Heart left ventricle (tissue), 16 donors: ENCODE data around the gene LRMDA. TPM values are rescaled to one million over a fixed set of nuclear protein-coding genes. Genes with fewer than 3 reads are reported as not detected.

ENCODE experiments used
- ATAC-seq, 4 donors: fragments of 200-7000 bp; cut with Tn5 transposase; one replicate each; pipeline ENCODE4 v1.9.1; 2020 to 2022; ENCODE audit warnings: moderate library complexity in 4 of 4, mild to moderate bottlenecking in 3 of 4, moderate number of reproducible peaks in 1 of 4
- DNase-seq, 5 donors: peaks; one replicate each; pipeline ENCODE4 v3.0.0-alpha.2; 2020
- H3K27ac ChIP-seq, 12 donors: fragments of 200-600 bp; sonication (generic) in 4 of 12; one replicate each; pipeline versions ENCODE4 v1.5.0 to v1.8.0; 2016 to 2022; ENCODE audit warnings: mild to moderate bottlenecking in 2 of 12
- H3K27me3 ChIP-seq, 9 donors: fragments of 200-600 bp; sonication (generic) in 2 of 9; one replicate each; pipeline versions ENCODE4 v1.5.1 to v1.8.0; 2016 to 2022; ENCODE audit warnings: mild to moderate bottlenecking in 3 of 9
- H3K36me3 ChIP-seq, 9 donors: fragments of 200-600 bp; sonication (generic) in 2 of 9; one replicate each; pipeline versions ENCODE4 v1.5.0 to v1.8.0; 2018 to 2022; ENCODE audit warnings: mild to moderate bottlenecking in 2 of 9
- H3K4me1 ChIP-seq, 12 donors: fragments of 200-600 bp; sonication (generic) in 4 of 12; one replicate each; pipeline versions ENCODE4 v1.5.0 to v1.8.0; 2016 to 2022; ENCODE audit warnings: mild to moderate bottlenecking in 3 of 12
- H3K4me3 ChIP-seq, 12 donors: fragments of 200-600 bp; sonication (generic) in 4 of 12; one replicate each; pipeline versions ENCODE4 v1.5.0 to v1.8.0; 2017 to 2022; ENCODE audit warnings: mild to moderate bottlenecking in 9 of 12, moderate library complexity in 4 of 12
- H3K9me3 ChIP-seq, 12 donors: fragments of 200-600 bp; sonication (generic) in 4 of 12; one replicate each; pipeline versions ENCODE4 v1.5.0 to v1.8.0; 2016 to 2022; ENCODE audit warnings: mild to moderate bottlenecking in 1 of 12
- POLR2A ChIP-seq, 2 donors: fragments of 450-650 bp; IDR thresholded peaks; one replicate each; pipeline ENCODE4 v1.6.1; 2017; ENCODE audit warnings: antibody characterized with exemption in 2 of 2, mild to moderate bottlenecking in 2 of 2, moderate library complexity in 2 of 2
- WGBS, 4 donors: extraction: QIAGEN DNeasy Blood & Tissue Kit in 2 of 4; methylation state at CpG; one replicate each; pipeline versions ENCODE4 v1.1.5 to v1.1.7; 2013 to 2018; 5-methylcytosine and 5-hydroxymethylcytosine counted together
- intact Hi-C, 10 donors: fragments of 100-400 bp; cut with DNase I; formaldehyde crosslinking; loops; one replicate each; pipeline versions ENCODE4 v1.11.1 to v1.14.2; 2022
- polyA plus RNA-seq, 2 donors: library from polyadenylated mRNA; stranded (reverse); fragments of 200-250 nt; gene quantifications; one replicate each; pipeline ENCODE4 v1.2.3, GENCODE V29; 2013
- total RNA-seq, 9 donors: library from RNA; depleted of rRNA in 2 of 9; stranded (reverse); fragments of >200 nt in 2 of 9; fragmentation: NEBNext Ultra II Directional in 3 of 9; extraction: Animal tissue kit (Norgen Biotek cat#: 25700) in 3 of 9; gene quantifications; one replicate each; pipeline versions ENCODE4 v1.1.0 to v1.2.4, GENCODE V29; 2016 to 2023
- TF ChIP-seq, protein P1 (sequence below), 12 donors: fragments of 200-600 bp; sonication (generic) in 4 of 12; IDR thresholded peaks; one replicate each; pipeline versions ENCODE4 v1.5.0 to v1.8.0; 2018 to 2022; ENCODE audit warnings: antibody characterized with exemption in 12 of 12, mild to moderate bottlenecking in 5 of 12
- donor health status: ischemic (EF 13 %, LVEDD 7.1; RV severe dilation, severe dysfunction).
- donor health status: healthy with polysubstance abuse.
- donor health status: DM: no; HTN: yes; CAD: no.
- donor health status: DM: no; HTN: no; CAD: no.
- donor health status: ischemic (EF 25% LVEDD 6.9; RV normal size, moderate dysfunction).
- donor health status: ischemic (EF 25% LVEDD 5.7; RV mildly dilated, moderate dysfunction).
- donor health status: healthy.
- donor health status: DM: yes; HTN: yes; CAD: no.
- donor health status: ischemic (EF 35%, LVEDD 5.7; RV mildly dilated, moderate dysfunction).
- donor health status: nonischemic (EF 11% LVEDD 7.7; RV severe dilation, severe dysfunction).
- donor health status: DM: yes; HTN: yes; CAD: no.
- donor health status: PGD.
- donor health status: ischemic (EF 29% LVEDD 5.4; RV normal size, mild dysfunction).
- donor health status: nonischemic (EF 23%, LVEDD 6.1; RV moderate dilation, normal function).

The LRMDA gene
- total and polyA plus RNA-seq, 11 donors: 2.4 to 34.4 (median 14.9) TPM

DNA sequence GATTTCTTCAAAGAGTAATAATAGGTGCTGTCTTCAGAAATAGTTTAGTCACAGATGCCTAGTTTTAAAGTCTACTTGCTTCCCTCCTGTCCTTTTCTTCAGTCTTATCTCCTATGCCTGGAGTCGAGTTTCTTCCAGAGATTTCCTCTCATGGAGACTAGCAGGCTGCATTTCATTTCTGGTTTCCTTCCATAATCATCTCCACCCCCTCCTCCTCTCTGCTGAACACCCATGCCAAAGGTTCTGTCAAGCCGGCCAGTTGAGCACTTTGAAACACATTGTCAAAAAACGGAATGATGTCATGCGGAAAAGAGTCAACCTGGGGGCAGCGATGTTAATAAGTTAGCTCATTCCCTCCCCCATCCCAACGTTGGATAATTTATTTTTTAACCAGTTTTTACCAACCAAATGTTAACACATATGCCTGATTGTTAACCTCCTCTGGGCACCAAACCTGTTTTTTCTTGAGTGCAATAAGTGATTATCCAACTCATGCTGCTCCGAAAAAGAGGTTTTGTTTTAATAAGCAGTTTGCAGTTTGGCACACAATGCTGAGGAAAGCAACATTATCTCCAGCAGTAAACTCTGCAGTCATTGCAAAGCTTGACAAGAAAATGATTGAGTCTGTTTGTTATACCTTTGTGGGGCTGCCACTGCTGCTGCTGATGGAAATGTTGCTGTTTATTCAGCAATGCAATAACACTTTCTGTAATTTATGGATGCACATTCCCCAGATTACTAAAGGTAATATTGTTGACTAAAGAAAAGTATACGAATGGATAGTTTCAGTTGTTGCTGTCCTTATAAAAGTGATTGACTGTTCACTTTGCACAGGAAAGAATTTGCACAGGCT, 161.6 kb downstream of the LRMDA start:
- DNase-seq (peak in 1 of 5 donors; percentile 32), ATAC-seq (peak in 3 of 4 donors; percentile 45 to 79 (median 62))
- Histone ChIP-seq H3K27ac (peak overlapping the region in 9 of 12 donors; percentile 27 to 67 (median 52)), H3K4me1 (peaks cover 0 to 9% (median 4%) of the 10 kb centered on the region in 12 donors), H3K27me3 (no peaks in the 10 kb centered on the region), H3K4me3 (peak overlapping the region in 11 of 12 donors; percentile 24 to 54 (median 47)), H3K9me3 (no peaks in the 10 kb centered on the region), H3K36me3 (no peaks in the 10 kb centered on the region)
- WGBS, 4 donors: 39 to 51% (median 48%) methylated on average over 8 of the region's 8 CpGs
- TF ChIP-seq, protein P1, sequence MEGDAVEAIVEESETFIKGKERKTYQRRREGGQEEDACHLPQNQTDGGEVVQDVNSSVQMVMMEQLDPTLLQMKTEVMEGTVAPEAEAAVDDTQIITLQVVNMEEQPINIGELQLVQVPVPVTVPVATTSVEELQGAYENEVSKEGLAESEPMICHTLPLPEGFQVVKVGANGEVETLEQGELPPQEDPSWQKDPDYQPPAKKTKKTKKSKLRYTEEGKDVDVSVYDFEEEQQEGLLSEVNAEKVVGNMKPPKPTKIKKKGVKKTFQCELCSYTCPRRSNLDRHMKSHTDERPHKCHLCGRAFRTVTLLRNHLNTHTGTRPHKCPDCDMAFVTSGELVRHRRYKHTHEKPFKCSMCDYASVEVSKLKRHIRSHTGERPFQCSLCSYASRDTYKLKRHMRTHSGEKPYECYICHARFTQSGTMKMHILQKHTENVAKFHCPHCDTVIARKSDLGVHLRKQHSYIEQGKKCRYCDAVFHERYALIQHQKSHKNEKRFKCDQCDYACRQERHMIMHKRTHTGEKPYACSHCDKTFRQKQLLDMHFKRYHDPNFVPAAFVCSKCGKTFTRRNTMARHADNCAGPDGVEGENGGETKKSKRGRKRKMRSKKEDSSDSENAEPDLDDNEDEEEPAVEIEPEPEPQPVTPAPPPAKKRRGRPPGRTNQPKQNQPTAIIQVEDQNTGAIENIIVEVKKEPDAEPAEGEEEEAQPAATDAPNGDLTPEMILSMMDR (IDR thresholded peaks at IDR 0.05): no peak
- TF ChIP-seq POLR2A (IDR thresholded peaks at IDR 0.05): no peak
- intact Hi-C loops: loop anchor here in 3 of 10 donors (5.0 to 10.0 kb wide), 3 partner anchors 186 to 191 kb away; partner anchors contain the start of gene ZNF503 (in 2 of the 3)

DNA sequence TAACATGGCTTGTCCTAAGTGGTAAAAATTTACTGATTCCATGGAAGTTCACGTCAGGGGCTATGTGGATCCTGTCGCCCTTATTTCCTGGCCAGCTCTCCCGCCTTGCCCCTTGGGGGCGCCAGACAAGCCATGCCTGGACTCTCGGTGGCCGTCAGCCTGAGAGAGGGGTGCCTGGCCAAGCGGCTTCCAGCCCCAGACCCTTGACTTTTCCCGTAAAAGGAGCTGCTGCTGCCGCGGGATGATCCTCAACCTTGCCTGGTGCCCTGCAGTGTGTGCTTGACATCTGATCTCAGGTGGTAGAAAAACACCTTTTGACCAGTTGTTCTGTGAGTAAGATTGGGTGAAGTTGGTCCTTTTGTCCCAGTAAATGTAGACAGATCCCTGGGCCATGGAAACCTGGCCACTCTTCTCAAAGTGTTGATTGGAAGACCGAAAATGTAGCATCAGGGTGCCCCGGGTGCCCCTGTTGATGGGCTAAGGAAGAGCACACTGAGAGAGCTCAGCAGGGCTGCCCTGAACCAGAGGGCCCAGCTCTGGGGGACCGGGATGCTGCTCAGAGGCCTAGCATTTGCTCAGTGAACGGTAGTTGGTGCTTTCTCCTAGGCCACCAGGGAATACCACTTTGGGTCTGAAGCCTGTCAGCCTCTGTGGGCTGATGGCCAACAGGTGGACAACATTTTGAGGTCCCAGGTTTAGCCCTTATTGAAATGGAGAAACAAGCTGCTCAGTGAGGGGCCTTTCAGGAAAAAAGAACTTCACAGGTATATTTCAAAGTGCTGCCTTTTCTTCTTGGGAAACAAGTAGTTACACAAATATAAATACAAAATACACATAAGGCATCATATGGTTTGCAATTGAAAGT, 162.5 kb downstream of the LRMDA start:
- H3K4me1 ChIP-seq: peaks cover 0 to 9% (median 2%) of the 10 kb centered on the region in 12 donors
- TF ChIP-seq, protein P1 (IDR thresholded peaks at IDR 0.05): peak in 2 of 12 donors; percentile 19 to 23
- TF ChIP-seq POLR2A (IDR thresholded peaks at IDR 0.05): no peak
- no peak overlapping the region for H3K27ac ChIP-seq
- intact Hi-C loops: loop anchor here in 3 of 10 donors (5.0 to 10.0 kb wide), 3 partner anchors 187 to 192 kb away; partner anchors contain the start of gene ZNF503 (in 2 of the 3)
- 76 to 87% (median 82%) methylated on average over 11 to 14 of the region's 14 CpGs for WGBS, 4 donors
- no peak overlapping the region for H3K4me3 ChIP-seq
- H3K27me3 ChIP-seq: no peaks in the 10 kb centered on the region
- DNase-seq: no peak
- ATAC-seq: no peak
- H3K36me3 ChIP-seq: no peaks in the 10 kb centered on the region
- no peaks in the 10 kb centered on the region for H3K9me3 ChIP-seq

DNA sequence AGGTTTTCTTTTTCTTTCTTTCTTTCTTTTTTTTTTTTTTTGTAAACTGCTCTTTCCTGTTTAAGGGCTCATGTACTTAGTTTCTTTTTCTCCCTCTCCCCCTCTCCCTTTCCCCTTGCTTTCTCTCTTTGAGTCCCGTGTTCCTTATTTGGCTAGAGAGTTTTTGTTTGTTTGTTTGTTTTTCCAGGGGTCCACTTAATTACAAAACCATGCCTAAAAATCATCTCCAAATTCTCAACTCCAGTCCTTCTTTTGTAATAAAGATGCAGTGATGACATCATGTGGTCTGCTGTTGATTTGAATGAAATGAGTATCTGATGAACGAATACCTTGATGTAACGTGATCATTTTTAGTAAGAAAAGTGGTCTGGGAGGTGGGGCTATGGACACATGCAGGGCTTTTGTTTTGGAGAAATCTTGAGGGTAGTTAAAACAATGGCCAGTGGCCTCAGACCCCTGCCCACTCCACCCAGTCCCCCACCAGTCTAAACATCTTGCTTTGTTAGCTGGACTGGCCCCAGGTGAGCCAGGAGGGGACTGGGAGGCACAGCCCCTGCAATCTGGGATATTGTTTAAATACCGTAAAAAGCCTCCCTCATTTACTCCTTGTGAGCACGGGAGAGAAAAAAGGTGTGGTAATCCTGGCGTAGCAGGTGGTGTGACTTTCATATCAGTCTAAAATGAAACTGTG, 165.7 kb downstream of the LRMDA start:
- no peaks in the 10 kb centered on the region for H3K36me3 ChIP-seq
- ATAC-seq (no peak), DNase-seq (no peak)
- no peak overlapping the region for H3K4me3 ChIP-seq
- WGBS, 4 donors: 73 to 87% (median 82%) methylated on average over 6 of the region's 6 CpGs
- TF ChIP-seq, protein P1 (IDR thresholded peaks at IDR 0.05): no peak
- no peak for TF ChIP-seq POLR2A (IDR thresholded peaks at IDR 0.05)
- H3K9me3 ChIP-seq: no peaks in the 10 kb centered on the region
- no peaks in the 10 kb centered on the region for H3K27me3 ChIP-seq
- H3K27ac ChIP-seq: no peak overlapping the region
- intact Hi-C loops: loop anchor here in 1 of 10 donors (10.0 kb wide), 1 partner anchor 192 kb away; the partner anchor contains the start of gene ZNF503
- H3K4me1 ChIP-seq: peaks cover 0 to 8% (median under 1%) of the 10 kb centered on the region in 12 donors
